GM23338 (cell line): ENCODE measurements around the gene GABARAP.

Experiments
- CREB1 ChIP-seq: fragments of 250-450 bp; sonication (Bioruptor Pico); IDR thresholded peaks from 2 replicates; pipeline ENCODE4 v1.5.0; 2020; ENCODE audit warnings: low read depth, mild to moderate bottlenecking, moderate library complexity
- CTCF ChIP-seq, 2 experiments: fragments of 200-600 bp in 1 of 2; sonication (generic) in 1 of 2; conservative IDR thresholded peaks; 2 replicates each; pipeline versions ENCODE4 v1.5.1 to v1.6.1; 2016 to 2017; ENCODE audit warnings: antibody characterized with exemption in 2 of 2, low read depth in 2 of 2, mild to moderate bottlenecking in 2 of 2, moderate library complexity in 1 of 2
- ETS1 ChIP-seq: IDR thresholded peaks from 2 replicates; pipeline ENCODE4 v1.6.1; 2016; ENCODE audit warnings: antibody characterized with exemption
- EZH2 ChIP-seq: fragments of 200-600 bp; sonication (generic); IDR thresholded peaks from one replicate; pipeline ENCODE4 v1.8.0; 2017; ENCODE audit warnings: antibody characterized with exemption, mild to moderate bottlenecking, low read depth; ENCODE audit not compliant: unreplicated experiment
- EZH2phosphoT487 ChIP-seq: fragments of 200-600 bp; sonication (generic); IDR thresholded peaks from one replicate; pipeline ENCODE4 v1.8.1; 2018; ENCODE audit warnings: antibody characterized with exemption; ENCODE audit not compliant: unreplicated experiment
- JUNB ChIP-seq: IDR thresholded peaks from one replicate; pipeline ENCODE4 v1.6.1; 2016; ENCODE audit warnings: antibody characterized with exemption; ENCODE audit not compliant: unreplicated experiment
- NANOG ChIP-seq: IDR thresholded peaks from 2 replicates; pipeline ENCODE4 v1.6.1; 2016; ENCODE audit warnings: antibody characterized with exemption, borderline replicate concordance
- POLR2AphosphoS5 ChIP-seq: IDR thresholded peaks from 2 replicates; pipeline ENCODE4 v1.6.1; 2016; ENCODE audit warnings: antibody characterized with exemption, low read depth
- STAT1 ChIP-seq: IDR thresholded peaks from one replicate; pipeline ENCODE4 v1.6.1; 2016; ENCODE audit warnings: antibody characterized with exemption; ENCODE audit not compliant: unreplicated experiment
- ZNF114 ChIP-seq: fragments of 250-450 bp; sonication (Bioruptor Pico); IDR thresholded peaks from 2 replicates; pipeline ENCODE4 v1.5.0; 2020; ENCODE audit warnings: mild to moderate bottlenecking, moderate library complexity
- ZNF462 ChIP-seq: fragments of 250-450 bp; sonication (Bioruptor Pico); IDR thresholded peaks from 2 replicates; pipeline ENCODE4 v1.5.0; 2020; ENCODE audit warnings: mild to moderate bottlenecking, moderate library complexity
- TF ChIP-seq, protein P1 (sequence below): IDR thresholded peaks from one replicate; pipeline ENCODE4 v1.6.1; 2018; ENCODE audit warnings: antibody characterized with exemption; ENCODE audit not compliant: unreplicated experiment

GRCh38 chr17:7215652-7216180 lies 26.5 kb downstream of the GABARAP start:
- TF ChIP-seq CTCF (conservative IDR thresholded peaks at IDR 0.05; ENCODE audit: low read depth in 2 of 2) (no peak), EZH2 (no peak), POLR2AphosphoS5 (peak; percentile 49), ETS1 (no peak), EZH2phosphoT487 (no peak), JUNB (no peak), CREB1 (CRISPR knock-in tag) (no peak), ZNF462 (CRISPR knock-in tag) (no peak), ZNF114 (no peak), STAT1 (no peak), NANOG (no peak)
- TF ChIP-seq, protein P1, sequence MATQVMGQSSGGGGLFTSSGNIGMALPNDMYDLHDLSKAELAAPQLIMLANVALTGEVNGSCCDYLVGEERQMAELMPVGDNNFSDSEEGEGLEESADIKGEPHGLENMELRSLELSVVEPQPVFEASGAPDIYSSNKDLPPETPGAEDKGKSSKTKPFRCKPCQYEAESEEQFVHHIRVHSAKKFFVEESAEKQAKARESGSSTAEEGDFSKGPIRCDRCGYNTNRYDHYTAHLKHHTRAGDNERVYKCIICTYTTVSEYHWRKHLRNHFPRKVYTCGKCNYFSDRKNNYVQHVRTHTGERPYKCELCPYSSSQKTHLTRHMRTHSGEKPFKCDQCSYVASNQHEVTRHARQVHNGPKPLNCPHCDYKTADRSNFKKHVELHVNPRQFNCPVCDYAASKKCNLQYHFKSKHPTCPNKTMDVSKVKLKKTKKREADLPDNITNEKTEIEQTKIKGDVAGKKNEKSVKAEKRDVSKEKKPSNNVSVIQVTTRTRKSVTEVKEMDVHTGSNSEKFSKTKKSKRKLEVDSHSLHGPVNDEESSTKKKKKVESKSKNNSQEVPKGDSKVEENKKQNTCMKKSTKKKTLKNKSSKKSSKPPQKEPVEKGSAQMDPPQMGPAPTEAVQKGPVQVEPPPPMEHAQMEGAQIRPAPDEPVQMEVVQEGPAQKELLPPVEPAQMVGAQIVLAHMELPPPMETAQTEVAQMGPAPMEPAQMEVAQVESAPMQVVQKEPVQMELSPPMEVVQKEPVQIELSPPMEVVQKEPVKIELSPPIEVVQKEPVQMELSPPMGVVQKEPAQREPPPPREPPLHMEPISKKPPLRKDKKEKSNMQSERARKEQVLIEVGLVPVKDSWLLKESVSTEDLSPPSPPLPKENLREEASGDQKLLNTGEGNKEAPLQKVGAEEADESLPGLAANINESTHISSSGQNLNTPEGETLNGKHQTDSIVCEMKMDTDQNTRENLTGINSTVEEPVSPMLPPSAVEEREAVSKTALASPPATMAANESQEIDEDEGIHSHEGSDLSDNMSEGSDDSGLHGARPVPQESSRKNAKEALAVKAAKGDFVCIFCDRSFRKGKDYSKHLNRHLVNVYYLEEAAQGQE = no peak
